HG03045 (cell line): ENCODE measurements around the gene CLTCL1.
A peak's percentile ranks its signal among the peaks of the same experiment; 100 is the strongest.
"Not testable (repeated sequence)": the region's sequence is repeated elsewhere in the genome, so short reads cannot be mapped to it uniquely, and the experiment has no call there.

Experiments used
- ATAC-seq: cut with Tn5 transposase; IDR thresholded peaks from one replicate; pipeline ENCODE4 v1.9.1; 2021; ENCODE audit warnings: mild to moderate bottlenecking, moderate library complexity; ENCODE audit not compliant: unreplicated experiment

CLTCL1 gene

DNA sequence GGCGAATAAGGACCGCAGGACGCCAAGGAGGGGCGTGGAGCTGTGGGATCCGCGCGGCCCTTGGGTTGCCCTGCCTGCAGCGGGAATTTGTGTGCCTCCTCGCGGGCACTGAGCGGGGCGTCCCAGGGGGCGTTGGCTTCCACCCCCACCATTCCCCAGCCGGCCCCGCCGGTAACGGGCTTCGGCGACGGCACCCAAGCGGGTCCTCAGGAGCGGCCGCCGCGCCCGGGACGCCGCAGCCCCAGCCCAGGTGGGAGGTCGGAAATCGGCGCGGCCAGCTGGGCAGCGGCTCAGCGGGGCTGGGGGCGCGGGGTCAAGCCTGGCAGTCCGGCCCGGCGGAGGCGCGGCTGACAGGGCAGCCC lies 320 bp downstream of the CLTCL1 start:
- ATAC-seq = peak; percentile 28

GRCh38 chr22:19290400-19291217 lies 910 bp downstream of the CLTCL1 start:
- peak; percentile 18 for ATAC-seq

GRCh38 chr22:19289475-19290161 lies 1.9 kb downstream of the CLTCL1 start:
- no peak for ATAC-seq

DNA sequence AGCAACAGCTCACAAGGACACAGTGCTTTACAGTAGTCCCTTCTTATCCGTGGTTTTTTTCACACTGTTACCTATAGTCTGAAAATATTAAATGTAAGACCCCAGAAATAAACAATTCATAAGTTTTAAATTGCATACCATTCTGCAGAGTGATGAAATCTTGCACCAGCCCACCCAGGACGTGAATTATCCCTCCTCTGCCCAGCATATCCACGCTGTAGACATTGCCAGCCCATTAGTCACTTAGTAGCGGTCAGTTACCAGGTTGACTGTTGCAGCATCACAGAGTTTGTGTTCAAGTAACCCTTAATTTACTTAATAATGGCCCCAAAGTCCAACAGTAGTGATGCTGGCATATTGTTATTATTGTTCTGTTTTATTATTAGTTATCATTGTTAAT lies 3.6 kb downstream of the CLTCL1 start:
- no peak for ATAC-seq

- ATAC-seq = no peak
Measured at GRCh38 chr22:19287076-19287707, 4.3 kb downstream of the CLTCL1 start.

DNA sequence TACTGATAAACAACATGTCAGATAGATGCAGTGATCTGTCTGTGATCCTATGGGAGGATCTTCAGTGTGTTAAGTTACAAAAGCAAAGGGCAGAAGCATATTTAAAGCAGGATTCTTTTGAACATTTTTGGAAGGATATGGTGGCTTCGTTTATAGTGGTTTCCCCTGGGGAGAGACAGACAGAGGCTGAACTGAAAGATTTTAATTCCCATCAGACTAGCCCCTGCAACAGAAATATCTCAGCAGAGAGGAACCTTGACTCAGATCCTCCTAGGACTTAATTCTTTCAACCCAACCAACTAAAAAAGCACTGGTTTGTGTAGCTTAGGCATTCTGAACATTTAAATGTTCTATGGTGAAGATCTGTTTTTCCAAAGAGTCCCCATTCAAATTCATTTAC lies 5.7 kb downstream of the CLTCL1 start:
- no peak for ATAC-seq

- not testable (repeated sequence) for ATAC-seq
Measured at GRCh38 chr22:19279143-19279542, 12.4 kb downstream of the CLTCL1 start.

GRCh38 chr22:19277785-19278184 lies 13.7 kb downstream of the CLTCL1 start:
- no peak for ATAC-seq

DNA sequence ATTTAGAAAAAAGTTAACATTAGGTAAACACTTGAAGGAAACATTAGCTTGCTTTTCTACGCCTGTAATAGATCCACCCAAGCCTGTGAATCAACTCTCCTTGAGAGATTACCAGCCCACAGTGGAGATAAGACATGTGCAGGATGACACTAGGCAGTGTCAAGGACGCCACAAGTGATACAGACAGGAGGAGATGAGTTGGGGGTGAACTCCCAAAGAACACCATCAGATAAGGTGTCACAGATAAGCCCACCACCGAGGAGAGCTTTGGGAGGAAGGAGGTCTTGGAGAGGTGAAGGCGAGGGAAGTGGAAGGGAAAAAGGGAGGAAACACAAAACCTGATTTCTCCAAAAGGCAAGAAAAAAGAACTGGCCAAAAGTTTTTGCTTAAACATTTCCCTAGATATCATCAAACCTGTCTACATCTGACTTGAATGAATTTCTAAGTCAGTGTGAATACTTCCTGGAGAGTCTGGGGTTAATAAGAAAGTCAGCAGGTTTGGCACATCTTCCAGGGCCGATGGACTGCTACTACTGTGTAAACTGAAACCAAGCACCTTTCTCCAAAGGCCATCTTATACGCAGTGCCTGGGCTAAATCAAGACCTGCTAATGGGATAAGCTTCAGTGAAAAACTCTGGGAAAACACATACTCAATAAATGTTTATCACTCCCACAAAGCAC lies 15.5 kb downstream of the CLTCL1 start:
- no peak for ATAC-seq

DNA sequence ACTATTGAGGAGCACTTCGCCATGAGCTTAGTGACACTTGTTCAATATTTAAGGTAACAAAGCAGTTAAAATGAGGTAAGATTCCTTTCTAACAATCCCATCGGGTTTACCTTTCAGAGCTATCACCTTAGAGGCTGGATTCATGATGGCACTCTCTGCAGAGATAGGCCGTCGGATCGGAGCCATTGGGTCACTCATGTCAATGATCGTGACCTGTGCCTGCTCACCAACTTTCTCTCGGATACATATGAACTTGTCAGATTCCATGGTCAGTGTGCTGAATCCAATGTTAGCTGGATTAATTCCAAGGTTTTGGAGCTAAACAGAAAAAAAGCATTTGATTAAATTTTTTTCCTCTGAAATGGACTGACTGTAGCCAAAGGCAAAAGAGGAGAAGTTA lies 16.0 kb downstream of the CLTCL1 start:
- no peak for ATAC-seq

DNA sequence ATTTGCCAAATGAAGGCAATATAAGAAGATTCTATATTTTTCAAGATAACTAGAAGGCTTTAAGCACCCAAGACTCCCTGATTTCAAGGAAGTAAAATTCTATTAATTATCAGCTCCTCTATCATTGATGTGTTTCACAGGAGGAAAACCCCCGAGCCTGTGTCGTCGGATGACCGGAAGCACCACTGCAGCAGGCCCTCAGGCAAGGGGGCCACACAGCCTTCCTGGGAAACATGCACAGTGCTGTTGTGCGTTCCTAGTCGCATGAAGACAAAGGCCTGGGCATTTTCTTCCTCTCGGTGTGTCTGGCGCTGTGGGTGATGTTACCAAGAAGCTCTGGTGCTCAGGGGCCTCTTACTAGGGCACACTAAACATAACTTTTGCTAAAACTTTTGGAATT lies 16.4 kb downstream of the CLTCL1 start:
- no peak for ATAC-seq

DNA sequence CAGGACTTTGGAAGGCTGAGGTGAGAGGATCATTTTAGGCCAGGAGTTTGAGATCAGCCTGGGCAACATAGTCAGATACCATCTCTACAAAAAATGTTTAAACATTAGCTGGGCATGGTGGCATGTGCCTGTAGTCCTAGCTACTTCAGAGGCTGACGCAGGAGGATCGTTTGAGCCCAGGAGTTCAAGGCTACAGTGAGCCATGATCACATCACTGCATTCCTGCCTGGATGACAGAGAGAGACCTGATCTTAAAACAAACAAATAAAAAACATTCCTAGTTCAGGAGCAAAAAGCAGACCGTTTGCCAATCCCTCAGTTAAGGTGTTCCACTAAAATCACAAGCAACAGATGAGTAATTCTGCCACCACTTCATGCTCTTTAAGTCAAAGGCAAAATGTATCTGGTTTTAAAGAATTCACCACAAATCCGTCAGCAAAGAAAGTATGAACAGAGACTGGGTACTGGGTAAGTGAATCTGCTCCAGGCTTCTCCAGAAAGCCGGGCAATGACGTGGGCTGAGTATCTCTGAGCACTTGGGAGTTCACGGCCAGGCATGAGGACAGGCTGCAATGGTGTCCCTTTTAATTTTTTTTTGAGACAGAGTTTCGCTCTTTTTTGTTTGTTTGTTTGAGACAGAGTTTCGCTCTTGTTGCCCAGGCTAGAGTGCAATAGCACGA lies 19.5 kb downstream of the CLTCL1 start:
- ATAC-seq = no peak

- ATAC-seq = no peak
Measured at GRCh38 chr22:19271273-19271855, 20.2 kb downstream of the CLTCL1 start.

DNA sequence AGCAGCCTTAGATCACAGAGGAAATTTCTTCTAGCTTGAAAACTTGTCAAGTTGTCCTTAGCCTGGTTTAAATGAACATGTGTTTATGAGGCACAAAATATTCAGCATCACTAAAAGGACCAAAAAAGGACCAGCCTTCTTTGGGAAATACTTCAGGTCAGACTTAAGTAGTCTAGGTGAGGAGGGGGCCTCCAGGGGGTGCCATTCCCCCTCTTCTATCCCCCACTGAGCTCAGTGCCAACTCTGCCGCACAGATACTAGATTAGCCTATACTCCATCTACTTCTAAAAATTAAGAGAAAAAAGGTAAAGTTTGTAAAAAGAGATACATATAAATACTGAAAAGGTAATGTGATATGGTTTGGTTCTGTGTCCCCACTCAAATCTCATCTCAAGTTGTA lies 20.6 kb downstream of the CLTCL1 start:
- no peak for ATAC-seq

DNA sequence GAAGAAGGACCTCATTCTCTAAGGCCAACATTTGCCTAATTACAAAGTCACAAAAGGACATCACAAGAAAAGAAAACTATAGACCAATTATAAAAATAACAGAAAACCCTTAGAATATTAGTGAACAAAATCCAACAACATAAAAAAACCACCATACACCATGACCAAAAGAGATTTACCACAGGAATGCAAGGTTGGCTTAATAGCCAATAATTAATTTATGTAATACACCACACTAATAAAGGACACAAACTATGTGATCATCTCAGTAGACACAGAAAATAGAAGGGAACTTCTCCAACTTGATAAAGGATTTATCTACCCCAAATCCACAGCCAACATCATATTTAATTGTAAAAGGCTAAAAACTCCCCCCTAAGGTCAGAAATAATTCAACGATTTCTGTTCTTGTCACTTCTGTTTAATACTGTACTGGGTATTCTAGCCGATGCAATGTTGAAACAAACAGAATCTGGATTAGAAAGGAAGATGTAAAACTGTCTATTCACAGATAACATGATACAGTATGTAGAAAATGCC lies 24.9 kb downstream of the CLTCL1 start:
- no peak for ATAC-seq

- ATAC-seq = no peak
Measured at GRCh38 chr22:19265779-19266178, 25.7 kb downstream of the CLTCL1 start.

DNA sequence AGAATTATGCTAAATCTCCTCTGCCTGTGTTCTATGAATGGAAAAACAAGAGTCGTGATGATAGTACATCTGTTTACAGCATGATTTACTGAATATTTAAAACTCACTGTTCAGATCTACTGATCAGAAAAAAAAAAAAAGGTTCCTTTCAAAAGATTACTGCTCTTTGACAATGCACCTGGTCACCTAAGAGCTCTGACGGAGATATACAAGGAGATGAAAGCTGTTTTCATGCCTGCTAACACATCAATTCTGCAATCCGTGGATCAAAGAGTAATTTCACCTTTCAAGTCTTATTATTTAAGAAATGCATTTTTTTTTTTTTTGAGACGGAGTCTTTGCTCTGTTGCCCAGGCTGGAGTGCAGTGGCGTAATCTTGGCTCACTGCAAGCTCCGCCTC lies 30.7 kb downstream of the CLTCL1 start:
- no peak for ATAC-seq

GRCh38 chr22:19260194-19260593 lies 31.3 kb downstream of the CLTCL1 start:
- no peak for ATAC-seq

GRCh38 chr22:19258968-19259288 lies 32.6 kb downstream of the CLTCL1 start:
- ATAC-seq = not testable (repeated sequence)

GRCh38 chr22:19258371-19258770 lies 33.1 kb downstream of the CLTCL1 start:
- no peak for ATAC-seq
